Measurements from ENCODE around the gene CFAP74. TPM values are rescaled to one million over a fixed set of nuclear protein-coding genes. Genes with fewer than 3 reads are reported as not detected.

Gene CFAP74
- polyA plus RNA-seq, 1 experiment: not detected

- Histone ChIP-seq H3K27me3 (ENCODE audit: control insufficient read depth, insufficient read depth, low read length) (peaks cover 3% of the 10 kb centered on the region), H3K4me3 (ENCODE audit: low read depth, low read length) (no peak overlapping the region), H3K9me3 (ENCODE audit: control insufficient read depth, insufficient read depth, low read length) (no peaks in the 10 kb centered on the region), H3K27ac (ENCODE audit: low read depth, low read length) (no peak overlapping the region)
- TF ChIP-seq CTCF (IDR thresholded peaks at IDR 0.05; ENCODE audit: low read depth, low read length): no peak
- CTCF ChIA-PET: interaction anchor here (1.1 to 2.5 kb wide), 2 partner anchors 10 to 13 kb away, joined by 5 to 15 read pairs; no protein-coding TSS in a partner anchor
- POLR2A ChIA-PET: interaction anchor here (0.6 kb wide), 1 partner anchor 13 kb away, joined by 5 read pairs; no protein-coding TSS in a partner anchor
- DNase-seq (ENCODE audit: low read depth, low spot score): no peak
Measured at GRCh38 chr1:1895456-1896336, 107.9 kb downstream of the CFAP74 start.

GRCh38 chr1:1895060-1895418 lies 108.5 kb downstream of the CFAP74 start:
- no peak overlapping the region for H3K27ac ChIP-seq (ENCODE audit: low read depth, low read length)
- no peaks in the 10 kb centered on the region for H3K9me3 ChIP-seq (ENCODE audit: control insufficient read depth, insufficient read depth, low read length)
- no peak for TF ChIP-seq CTCF (IDR thresholded peaks at IDR 0.05; ENCODE audit: low read depth, low read length)
- ChIA-PET CTCF (interaction anchor here (1.1 to 2.5 kb wide), 2 partner anchors 11 to 14 kb away, joined by 5 to 15 read pairs; no protein-coding TSS in a partner anchor), POLR2A (interaction anchor here (0.6 kb wide), 1 partner anchor 15 kb away, joined by 8 read pairs; no protein-coding TSS in a partner anchor)
- DNase-seq (ENCODE audit: low read depth, low spot score): no peak
- H3K27me3 ChIP-seq (ENCODE audit: control insufficient read depth, insufficient read depth, low read length): peaks cover 3% of the 10 kb centered on the region
- no peak overlapping the region for H3K4me3 ChIP-seq (ENCODE audit: low read depth, low read length)

- Histone ChIP-seq H3K27ac (ENCODE audit: low read depth, low read length) (no peak overlapping the region), H3K4me3 (ENCODE audit: low read depth, low read length) (no peak overlapping the region), H3K27me3 (ENCODE audit: control insufficient read depth, insufficient read depth, low read length) (peaks cover under 1% of the 10 kb centered on the region), H3K9me3 (ENCODE audit: control insufficient read depth, insufficient read depth, low read length) (no peaks in the 10 kb centered on the region)
- no peak for TF ChIP-seq CTCF (IDR thresholded peaks at IDR 0.05; ENCODE audit: low read depth, low read length)
- ChIA-PET CTCF (interaction anchor here (2.5 kb wide), 1 partner anchor 11 kb away, joined by 15 read pairs; no protein-coding TSS in a partner anchor), POLR2A (interaction anchor here (0.6 kb wide), 1 partner anchor 15 kb away, joined by 8 read pairs; no protein-coding TSS in a partner anchor)
- DNase-seq (ENCODE audit: low read depth, low spot score): no peak
Measured at GRCh38 chr1:1894354-1895059, 109.1 kb downstream of the CFAP74 start.

GRCh38 chr1:1893997-1894353 lies 109.6 kb downstream of the CFAP74 start:
- ChIA-PET CTCF (no interaction called here), POLR2A (no interaction called here)
- Histone ChIP-seq H3K4me3 (ENCODE audit: low read depth, low read length) (no peak overlapping the region), H3K27me3 (ENCODE audit: control insufficient read depth, insufficient read depth, low read length) (no peaks in the 10 kb centered on the region), H3K9me3 (ENCODE audit: control insufficient read depth, insufficient read depth, low read length) (no peaks in the 10 kb centered on the region), H3K27ac (ENCODE audit: low read depth, low read length) (no peak overlapping the region)
- TF ChIP-seq CTCF (IDR thresholded peaks at IDR 0.05; ENCODE audit: low read depth, low read length): no peak
- DNase-seq (ENCODE audit: low read depth, low spot score): no peak

Measured in AG04450 (cell line).